Ovary (tissue), 9 donors: ENCODE data around the gene CPPED1. TPM values are rescaled to one million over a fixed set of nuclear protein-coding genes. Genes with fewer than 3 reads are reported as not detected.

Source experiments
- DNase-seq, 5 donors: peaks; one replicate each; pipeline ENCODE4 v3.0.0-alpha.2; 2019 to 2020
- H3K27ac ChIP-seq, 2 donors: fragments of 200-600 bp; one replicate each; pipeline versions ENCODE4 v1.5.1 to v1.8.0; 2019 to 2022
- H3K27me3 ChIP-seq: fragments of 200-600 bp; one replicate; pipeline ENCODE4 v1.8.0; 2022
- H3K36me3 ChIP-seq: fragments of 200-600 bp; sonication (generic); one replicate; pipeline ENCODE4 v1.5.1; 2019
- H3K4me1 ChIP-seq: one replicate; pipeline ENCODE4 v1.8.1; 2013; ENCODE audit warnings: mild to moderate bottlenecking, moderate library complexity; ENCODE audit not compliant: insufficient read depth
- H3K4me3 ChIP-seq: fragments of 200-600 bp; sonication (generic); one replicate; pipeline ENCODE4 v1.5.1; 2017
- H3K9me3 ChIP-seq, 2 donors: fragments of 200-600 bp in 1 of 2; sonication (generic) in 1 of 2; one replicate each; pipeline versions ENCODE4 v1.5.1 to v1.8.1; 2013 to 2019; ENCODE audit warnings: mild to moderate bottlenecking in 1 of 2, moderate library complexity in 1 of 2
- EP300 ChIP-seq: sonication (generic); formaldehyde crosslinking; IDR thresholded peaks from one replicate; pipeline ENCODE4 v1.6.1; 2017; ENCODE audit warnings: antibody characterized with exemption
- POLR2A ChIP-seq: fragments of 450-650 bp; IDR thresholded peaks from one replicate; pipeline ENCODE4 v1.6.1; 2017; ENCODE audit warnings: antibody characterized with exemption, mild to moderate bottlenecking, moderate library complexity
- WGBS, 3 donors: extraction: QIAGEN DNeasy Blood & Tissue Kit in 1 of 3; methylation state at CpG; one replicate each; pipeline versions ENCODE4 v1.1.5 to v1.1.7; 2013 to 2017; 5-methylcytosine and 5-hydroxymethylcytosine counted together
- intact Hi-C, 4 donors: fragments of 100-400 bp; cut with DNase I; formaldehyde crosslinking; loops; one replicate each; pipeline versions ENCODE4 v1.11.0 to v1.15.1; 2022 to 2023
- polyA plus RNA-seq, 2 donors: library from polyadenylated mRNA; stranded (reverse); fragments of 200-250 nt in 1 of 2; fragments of 350-450 nt in 1 of 2; fragmentation: Illumina TruSeq in 1 of 2; extraction: RNeasy Lipid Tissue Mini Kit (QIAGEN cat#74804) in 1 of 2; gene quantifications; one replicate each; pipeline ENCODE4 v1.2.3, GENCODE V29; 2013 to 2014
- total RNA-seq, 7 donors: library from RNA; depleted of rRNA in 2 of 7; stranded (reverse); fragments of >200 nt in 2 of 7; fragmentation: NEBNext Ultra II Directional in 3 of 7; extraction: Animal tissue kit (Norgen Biotek cat#: 25700) in 3 of 7; gene quantifications; one replicate each; pipeline versions ENCODE4 v1.1.0 to v1.2.4, GENCODE V29; 2016 to 2023
- TF ChIP-seq, protein P1 (sequence below), 3 donors: fragments of 450-650 bp in 2 of 3; fragments of 200-600 bp in 1 of 3; IDR thresholded peaks; one replicate each; pipeline versions ENCODE4 v1.5.1 to v1.8.0; 2016 to 2022; ENCODE audit warnings: antibody characterized with exemption in 3 of 3, mild to moderate bottlenecking in 1 of 3
- donor health status: DM: no; HTN: no; CAD: no; lungs with moderate emphysema.
- donor health status: DM: no; HTN: no; CAD: no.
- donor health status: Bipolar disorder and iron deficiency.
- donor health status: DM: yes; HTN: yes; CAD: no.
- donor health status: DM: no; HTN: no; CAD: no.
- donor health status: DM: yes; HTN: yes; CAD: no.

Gene CPPED1
- total and polyA plus RNA-seq, 9 donors, result 6.0 to 23.3 (median 13.0) TPM

DNA sequence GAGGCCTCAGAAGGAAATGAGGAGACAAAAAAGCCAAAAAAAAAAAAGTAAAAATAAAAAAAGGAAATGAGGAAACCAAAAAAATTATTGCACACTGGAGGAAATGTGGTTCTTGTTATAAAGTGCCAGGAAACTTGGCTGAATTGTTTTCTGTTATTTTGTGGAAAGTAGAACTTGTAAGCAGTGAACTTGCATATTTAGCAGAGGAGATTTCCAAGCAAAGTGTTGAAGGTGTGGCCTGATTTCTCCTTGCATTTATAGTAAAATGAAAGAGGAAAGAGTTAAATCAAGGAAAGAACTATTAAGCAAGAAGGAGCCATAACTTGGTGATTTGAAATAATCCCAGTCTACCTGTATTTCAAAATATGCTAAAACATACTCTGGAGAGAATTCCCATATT, 34.1 kb upstream of the CPPED1 start:
- no peak overlapping the region for H3K27ac ChIP-seq
- no peak for DNase-seq
- TF ChIP-seq EP300 (no peak), POLR2A (no peak)
- TF ChIP-seq, protein P1, sequence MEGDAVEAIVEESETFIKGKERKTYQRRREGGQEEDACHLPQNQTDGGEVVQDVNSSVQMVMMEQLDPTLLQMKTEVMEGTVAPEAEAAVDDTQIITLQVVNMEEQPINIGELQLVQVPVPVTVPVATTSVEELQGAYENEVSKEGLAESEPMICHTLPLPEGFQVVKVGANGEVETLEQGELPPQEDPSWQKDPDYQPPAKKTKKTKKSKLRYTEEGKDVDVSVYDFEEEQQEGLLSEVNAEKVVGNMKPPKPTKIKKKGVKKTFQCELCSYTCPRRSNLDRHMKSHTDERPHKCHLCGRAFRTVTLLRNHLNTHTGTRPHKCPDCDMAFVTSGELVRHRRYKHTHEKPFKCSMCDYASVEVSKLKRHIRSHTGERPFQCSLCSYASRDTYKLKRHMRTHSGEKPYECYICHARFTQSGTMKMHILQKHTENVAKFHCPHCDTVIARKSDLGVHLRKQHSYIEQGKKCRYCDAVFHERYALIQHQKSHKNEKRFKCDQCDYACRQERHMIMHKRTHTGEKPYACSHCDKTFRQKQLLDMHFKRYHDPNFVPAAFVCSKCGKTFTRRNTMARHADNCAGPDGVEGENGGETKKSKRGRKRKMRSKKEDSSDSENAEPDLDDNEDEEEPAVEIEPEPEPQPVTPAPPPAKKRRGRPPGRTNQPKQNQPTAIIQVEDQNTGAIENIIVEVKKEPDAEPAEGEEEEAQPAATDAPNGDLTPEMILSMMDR (IDR thresholded peaks at IDR 0.05), result no peak
- intact Hi-C loops, result loop anchor here in 1 of 4 donors (10.0 kb wide), 1 partner anchor 63 kb away; no protein-coding TSS in a partner anchor
- H3K36me3 ChIP-seq, result no peaks in the 10 kb centered on the region
- no peaks in the 10 kb centered on the region for H3K27me3 ChIP-seq
- no peaks in the 10 kb centered on the region for H3K9me3 ChIP-seq
- H3K4me1 ChIP-seq, result no peaks in the 10 kb centered on the region
- no peak overlapping the region for H3K4me3 ChIP-seq

DNA sequence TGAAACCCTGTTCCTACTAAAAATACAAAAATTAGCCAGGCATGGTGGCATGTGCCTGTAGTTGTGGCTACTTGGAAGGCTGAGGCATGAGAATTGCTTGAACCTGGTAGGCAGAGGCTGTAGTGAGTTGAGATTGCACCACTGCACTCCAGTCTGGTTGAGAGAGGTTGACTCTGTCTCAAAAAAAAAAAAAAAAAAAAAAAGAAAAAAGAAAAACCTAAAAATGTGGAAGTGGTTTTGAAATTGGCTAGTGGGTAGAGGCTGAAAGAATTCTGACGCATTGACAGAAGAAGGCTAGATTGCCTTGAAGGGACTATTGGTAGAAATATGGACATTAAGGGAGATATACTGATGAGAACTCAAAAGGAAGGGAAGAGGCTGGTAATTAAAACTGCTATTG, 33.6 kb upstream of the CPPED1 start:
- Histone ChIP-seq H3K4me3 (no peak overlapping the region), H3K4me1 (no peaks in the 10 kb centered on the region), H3K27me3 (no peaks in the 10 kb centered on the region), H3K9me3 (no peaks in the 10 kb centered on the region), H3K36me3 (no peaks in the 10 kb centered on the region), H3K27ac (no peak overlapping the region)
- WGBS, 3 donors, result 88 to 100% (median 92%) methylated on average over 1 of the region's 1 CpG
- TF ChIP-seq, protein P1 (IDR thresholded peaks at IDR 0.05), result no peak
- TF ChIP-seq EP300 (no peak), POLR2A (no peak)
- DNase-seq, result no peak
- intact Hi-C loops, result loop anchor here in 1 of 4 donors (10.0 kb wide), 1 partner anchor 62 kb away; no protein-coding TSS in a partner anchor

DNA sequence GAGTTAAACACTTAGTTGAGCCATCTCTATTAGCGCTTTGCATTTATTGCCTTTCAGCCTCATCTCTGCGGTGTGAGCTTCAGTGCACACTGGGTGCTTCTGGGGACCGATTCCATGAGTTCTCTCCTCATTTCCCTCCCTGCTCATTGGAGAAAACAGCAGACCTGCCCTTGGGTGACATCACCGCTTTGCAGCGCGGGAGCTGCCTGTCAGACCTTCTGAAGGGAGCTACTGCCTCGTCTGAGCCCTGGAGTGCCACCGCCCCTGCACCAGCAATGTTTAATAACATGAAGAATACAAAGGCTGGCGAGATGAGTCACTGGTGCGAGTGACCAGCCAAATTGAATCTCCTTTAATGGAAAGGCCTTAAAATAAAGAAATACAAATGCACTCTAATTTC, 30.2 kb upstream of the CPPED1 start:
- H3K27ac ChIP-seq, result no peak overlapping the region
- H3K4me1 ChIP-seq, result no peaks in the 10 kb centered on the region
- no peaks in the 10 kb centered on the region for H3K9me3 ChIP-seq
- no peaks in the 10 kb centered on the region for H3K27me3 ChIP-seq
- no peak overlapping the region for H3K4me3 ChIP-seq
- TF ChIP-seq, protein P1 (IDR thresholded peaks at IDR 0.05), result no peak
- intact Hi-C loops, result loop anchor here in 1 of 4 donors (10.0 kb wide), 1 partner anchor 59 kb away; no protein-coding TSS in a partner anchor
- 36 to 48% (median 46%) methylated on average over 10 of the region's 10 CpGs for WGBS, 3 donors
- no peaks in the 10 kb centered on the region for H3K36me3 ChIP-seq
- no peak for DNase-seq

DNA sequence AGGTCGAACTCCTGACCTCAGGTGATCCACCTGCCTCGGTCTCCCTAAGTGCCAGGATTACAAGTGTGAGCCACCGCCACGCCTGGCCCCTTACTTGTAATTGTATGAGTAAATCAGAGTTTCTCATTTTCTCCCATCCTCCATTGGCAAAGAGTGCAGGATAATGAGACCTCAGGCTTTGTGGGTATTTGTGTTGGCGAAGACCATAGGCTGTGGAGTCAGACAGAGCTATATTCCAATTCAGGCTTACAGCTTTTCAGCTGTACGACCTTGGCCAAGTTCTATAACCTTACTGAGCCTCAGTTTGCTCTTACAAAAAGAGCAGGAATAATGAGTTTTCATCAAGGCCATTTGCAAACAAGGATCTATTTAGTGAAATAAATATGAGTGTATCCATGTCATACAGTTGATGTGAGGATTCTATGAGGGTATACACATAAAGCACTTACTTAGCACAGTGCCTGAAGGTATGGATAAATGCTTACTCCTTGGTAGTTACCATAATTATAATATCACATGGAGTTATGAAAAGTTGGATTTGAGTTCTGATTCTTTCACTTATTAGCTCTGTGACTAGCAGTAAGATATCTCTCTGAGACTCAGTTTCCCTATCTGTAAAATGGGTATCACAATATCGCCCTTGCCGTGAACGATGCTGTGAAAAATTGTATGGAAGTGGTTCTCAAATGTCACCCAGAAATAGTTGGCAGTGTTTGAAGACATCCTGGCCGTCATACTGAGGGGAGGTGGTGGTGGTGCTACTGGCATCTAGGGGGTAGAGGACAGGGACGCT, 25.6 kb upstream of the CPPED1 start:
- WGBS, 3 donors, result 76 to 84% (median 79%) methylated on average over 11 of the region's 11 CpGs
- no peaks in the 10 kb centered on the region for H3K27me3 ChIP-seq
- H3K4me1 ChIP-seq, result no peaks in the 10 kb centered on the region
- no peak for DNase-seq
- H3K36me3 ChIP-seq, result no peaks in the 10 kb centered on the region
- intact Hi-C loops, result no loop called here
- no peak overlapping the region for H3K27ac ChIP-seq
- TF ChIP-seq POLR2A (no peak), EP300 (no peak)
- TF ChIP-seq, protein P1 (IDR thresholded peaks at IDR 0.05), result no peak
- H3K4me3 ChIP-seq, result no peak overlapping the region
- H3K9me3 ChIP-seq, result no peaks in the 10 kb centered on the region
